KOPT-K1 (cell line): ENCODE data around the gene MYBPC2.

Experiments
- H3K27ac ChIP-seq: fragments of 200-600 bp; sonication (generic); 2 replicates; pipeline ENCODE4 v1.5.1; 2016; ENCODE audit warnings: antibody characterized with exemption, mild to moderate bottlenecking, low read depth, low read length; ENCODE audit not compliant: poor library complexity, severe bottlenecking
- H3K36me3 ChIP-seq: fragments of 200-600 bp; sonication (generic); 2 replicates; pipeline ENCODE4 v1.5.1; 2017; ENCODE audit warnings: antibody characterized with exemption, mild to moderate bottlenecking, low read length, moderate library complexity; ENCODE audit not compliant: insufficient read depth
- H3K9me3 ChIP-seq: fragments of 200-600 bp; sonication (generic); 2 replicates; pipeline ENCODE4 v1.5.1; 2017; ENCODE audit warnings: antibody characterized with exemption, low read length, mild to moderate bottlenecking; ENCODE audit not compliant: insufficient read depth, poor library complexity, severe bottlenecking

The MYBPC2 gene

DNA sequence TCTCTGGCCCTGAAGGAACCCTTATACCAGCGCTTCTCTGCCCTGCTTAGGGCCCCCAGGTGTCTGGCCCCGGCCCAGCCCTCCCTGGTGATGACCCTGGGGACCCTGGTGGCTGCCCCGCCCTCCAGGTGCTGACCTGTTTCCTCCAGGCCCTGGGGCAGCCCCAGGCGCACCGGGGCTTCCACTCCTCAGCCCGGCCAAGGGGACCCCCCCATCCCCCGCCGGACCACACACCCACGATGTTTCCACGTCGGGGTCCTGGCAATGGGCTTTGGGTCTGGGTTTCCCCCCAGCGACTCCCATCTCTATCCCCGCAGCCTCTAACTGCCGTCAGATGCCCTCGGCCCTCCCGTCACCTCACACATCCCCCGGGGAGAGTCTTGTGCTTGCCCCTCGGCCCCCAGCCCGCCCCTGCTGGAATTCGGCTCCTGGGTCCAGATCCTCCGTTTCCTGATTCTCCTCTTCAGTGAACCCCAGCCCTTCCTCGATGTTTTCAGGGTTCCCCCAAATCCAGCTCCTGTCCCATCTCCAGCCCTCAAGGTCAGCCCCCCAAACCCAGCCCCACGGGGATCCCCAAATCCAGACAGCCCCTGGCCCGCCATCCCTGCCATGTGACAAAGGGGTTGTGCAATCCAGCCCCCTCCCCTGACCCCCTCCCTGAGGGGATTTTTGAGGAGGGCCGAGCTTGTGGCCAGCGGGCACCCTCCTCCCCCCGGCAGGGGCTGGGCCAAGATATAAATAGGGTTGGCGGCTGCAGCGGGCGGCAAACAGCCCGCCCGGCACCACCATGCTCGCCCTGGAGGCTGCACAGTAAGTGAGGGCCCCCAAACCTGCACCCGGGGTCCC is 14.3 kb upstream of the MYBPC2 start, which contains the start of gene SPIB:
Gene SPIB, plus strand, starts transcription at position 763 of the 846 bp plus-strand sequence. Its CDS starts 25 bp downstream, at position 788.
- H3K36me3 ChIP-seq, result peaks cover 50% of the 10 kb centered on the region
- H3K27ac ChIP-seq, result no peak within 1 kb of the TSS
- no peaks in the 10 kb centered on the region for H3K9me3 ChIP-seq

DNA sequence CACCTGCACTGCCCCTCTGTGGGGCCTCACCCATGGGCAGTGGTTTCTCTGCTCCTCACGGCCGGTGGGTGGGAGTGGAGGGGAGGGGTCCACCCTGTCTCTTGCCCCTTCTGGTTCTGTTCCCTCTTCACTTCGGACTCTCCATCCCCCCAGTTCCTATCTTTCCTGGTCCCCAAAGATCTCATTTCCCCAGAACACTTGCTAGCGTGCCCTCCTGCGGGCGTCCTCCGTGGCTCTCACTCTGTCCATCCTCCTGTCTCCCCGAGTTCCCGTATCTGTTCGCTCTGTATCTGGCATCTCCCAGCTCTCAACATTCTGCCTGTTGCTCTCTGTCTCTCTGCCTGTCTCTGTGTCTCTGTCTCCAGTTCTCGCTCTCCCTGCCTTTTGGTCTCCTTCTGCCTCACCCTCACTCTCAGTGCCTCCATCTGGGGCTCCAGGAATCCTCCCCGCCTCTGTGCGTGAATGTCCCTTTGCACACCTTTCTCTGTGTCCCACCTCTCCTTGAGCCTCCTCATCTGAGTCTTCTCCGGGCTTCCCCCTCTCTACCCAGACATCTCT is 13.6 kb upstream of the MYBPC2 start:
- Histone ChIP-seq H3K36me3 (peaks cover 43% of the 10 kb centered on the region), H3K27ac (no peak overlapping the region), H3K9me3 (no peaks in the 10 kb centered on the region)

- Histone ChIP-seq H3K9me3 (no peaks in the 10 kb centered on the region), H3K27ac (no peak overlapping the region), H3K36me3 (peaks cover 38% of the 10 kb centered on the region; the same call in 1 of the 2 replicates)
These were observed 13.1 kb upstream of the MYBPC2 start for GRCh38 chr19:50419580-50420035.

DNA sequence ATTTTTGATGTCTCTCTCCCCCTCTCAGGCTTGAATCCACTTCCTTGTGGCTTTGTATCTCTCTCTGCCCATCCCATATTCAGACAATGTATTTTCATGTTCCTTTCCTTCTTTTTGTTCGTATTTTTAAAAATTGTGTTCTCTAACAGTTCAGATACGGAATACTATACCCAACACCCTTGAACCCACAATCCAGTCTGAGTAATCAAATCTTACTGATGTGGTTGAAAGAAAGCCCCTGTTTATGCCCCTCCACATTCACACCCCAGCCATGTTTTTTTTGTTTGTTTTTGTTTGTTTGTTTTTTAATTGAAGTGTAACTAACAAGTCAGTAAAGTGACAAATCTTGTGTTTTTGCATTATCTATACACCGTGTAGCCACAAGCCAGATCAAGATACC is 12.6 kb upstream of the MYBPC2 start:
- no peaks in the 10 kb centered on the region for H3K9me3 ChIP-seq
- H3K36me3 ChIP-seq, result peaks cover 33% of the 10 kb centered on the region; the same call in 1 of the 2 replicates
- H3K27ac ChIP-seq, result no peak overlapping the region

GRCh38 chr19:50420808-50421207 is 11.9 kb upstream of the MYBPC2 start:
- H3K9me3 ChIP-seq, result no peaks in the 10 kb centered on the region
- H3K36me3 ChIP-seq, result peaks cover 28% of the 10 kb centered on the region; the same call in 1 of the 2 replicates
- no peak overlapping the region for H3K27ac ChIP-seq

DNA sequence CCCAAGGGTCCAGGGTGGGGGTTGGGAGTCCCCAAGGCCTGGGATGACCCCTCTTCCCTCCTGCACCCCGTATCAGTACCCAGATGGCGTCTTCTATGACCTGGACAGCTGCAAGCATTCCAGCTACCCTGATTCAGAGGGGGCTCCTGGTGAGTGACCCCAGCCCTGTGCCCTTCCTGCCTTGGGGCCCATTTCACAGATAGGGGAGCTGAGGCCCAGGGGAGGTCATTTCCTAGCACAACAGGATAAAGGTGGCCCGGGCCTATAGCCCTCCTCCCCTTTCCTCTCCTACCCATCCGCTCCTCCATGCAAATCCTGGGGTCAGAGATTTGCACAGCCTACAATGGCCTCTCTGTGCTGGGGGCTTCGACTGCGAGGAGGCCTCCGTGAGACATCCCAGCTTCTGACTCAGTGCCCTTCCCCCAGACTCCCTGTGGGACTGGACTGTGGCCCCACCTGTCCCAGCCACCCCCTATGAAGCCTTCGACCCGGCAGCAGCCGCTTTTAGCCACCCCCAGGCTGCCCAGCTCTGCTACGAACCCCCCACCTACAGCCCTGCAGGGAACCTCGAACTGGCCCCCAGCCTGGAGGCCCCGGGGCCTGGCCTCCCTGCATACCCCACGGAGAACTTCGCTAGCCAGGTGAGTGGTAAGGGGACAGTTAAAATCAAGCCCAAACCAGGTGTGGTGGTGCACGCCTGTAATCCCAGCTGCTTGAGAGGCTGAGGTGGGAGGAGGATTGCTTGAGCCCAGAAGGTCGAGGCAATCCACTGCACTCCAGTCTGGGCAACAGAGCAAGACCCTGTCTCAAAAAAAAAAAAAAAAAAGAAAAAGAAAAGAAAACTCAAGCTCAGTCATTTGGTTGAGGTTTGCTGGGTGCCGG is 10.1 kb upstream of the MYBPC2 start:
- H3K36me3 ChIP-seq, result peaks cover 13% of the 10 kb centered on the region; the same call in 1 of the 2 replicates
- H3K27ac ChIP-seq, result no peak overlapping the region
- no peaks in the 10 kb centered on the region for H3K9me3 ChIP-seq

DNA sequence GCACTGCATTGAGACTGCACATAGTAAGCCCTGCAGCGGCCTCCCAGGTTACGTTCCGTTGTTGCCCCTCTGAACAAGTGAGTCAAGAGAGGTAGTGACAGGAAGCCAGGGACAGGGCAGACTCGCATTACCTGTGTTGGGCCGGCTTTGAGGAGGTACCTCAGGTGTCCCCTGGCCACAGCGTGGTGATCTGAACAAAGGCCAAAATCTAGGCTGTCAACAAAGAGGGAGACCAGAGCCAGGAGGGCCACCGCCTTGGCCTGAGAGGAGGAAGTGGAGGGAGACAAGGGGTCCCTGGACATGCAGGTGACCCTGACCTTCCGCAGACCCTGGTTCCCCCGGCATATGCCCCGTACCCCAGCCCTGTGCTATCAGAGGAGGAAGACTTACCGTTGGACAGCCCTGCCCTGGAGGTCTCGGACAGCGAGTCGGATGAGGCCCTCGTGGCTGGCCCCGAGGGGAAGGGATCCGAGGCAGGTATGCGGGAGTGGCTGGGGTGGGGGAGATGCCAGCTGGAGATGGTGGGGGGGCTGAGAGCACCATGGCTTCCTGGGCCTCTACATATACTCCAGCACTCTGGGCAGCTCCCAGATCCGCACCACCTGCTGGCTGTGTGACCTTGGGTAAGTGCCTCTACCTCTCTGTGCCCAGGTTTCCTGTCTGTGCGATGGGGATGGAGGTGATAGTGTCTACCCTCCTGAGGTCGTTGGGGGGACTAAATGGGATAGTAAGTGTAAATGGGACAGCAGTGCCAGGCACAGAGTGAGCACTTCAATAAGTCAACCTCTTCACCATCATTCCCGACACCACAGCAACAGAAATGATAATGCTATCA is 9.2 kb upstream of the MYBPC2 start:
- no peak overlapping the region for H3K27ac ChIP-seq
- H3K36me3 ChIP-seq, result peaks cover 5% of the 10 kb centered on the region; the same call in 1 of the 2 replicates
- H3K9me3 ChIP-seq, result no peaks in the 10 kb centered on the region

DNA sequence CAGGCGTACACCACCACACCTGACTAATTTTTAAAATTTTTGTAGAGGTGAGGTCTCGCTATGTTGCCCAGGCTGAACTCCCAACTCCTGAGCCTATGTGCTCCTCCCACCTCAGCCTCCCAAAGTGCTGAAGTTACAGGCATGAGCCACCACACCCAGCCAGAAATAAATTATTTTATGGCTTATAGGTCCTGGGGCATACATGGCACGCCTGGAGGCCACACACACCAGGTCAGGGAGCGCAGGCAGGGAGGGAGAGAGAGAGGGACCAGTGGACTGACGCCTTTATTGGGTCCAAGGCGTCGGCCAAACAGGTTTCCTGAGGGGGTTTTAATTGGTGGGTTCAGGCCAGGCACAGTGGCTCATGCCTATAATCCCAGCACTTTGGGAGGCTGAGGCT is 7.1 kb upstream of the MYBPC2 start:
- H3K36me3 ChIP-seq, result peaks cover 4% of the 10 kb centered on the region; the same call in 1 of the 2 replicates
- no peak overlapping the region for H3K27ac ChIP-seq
- no peaks in the 10 kb centered on the region for H3K9me3 ChIP-seq

DNA sequence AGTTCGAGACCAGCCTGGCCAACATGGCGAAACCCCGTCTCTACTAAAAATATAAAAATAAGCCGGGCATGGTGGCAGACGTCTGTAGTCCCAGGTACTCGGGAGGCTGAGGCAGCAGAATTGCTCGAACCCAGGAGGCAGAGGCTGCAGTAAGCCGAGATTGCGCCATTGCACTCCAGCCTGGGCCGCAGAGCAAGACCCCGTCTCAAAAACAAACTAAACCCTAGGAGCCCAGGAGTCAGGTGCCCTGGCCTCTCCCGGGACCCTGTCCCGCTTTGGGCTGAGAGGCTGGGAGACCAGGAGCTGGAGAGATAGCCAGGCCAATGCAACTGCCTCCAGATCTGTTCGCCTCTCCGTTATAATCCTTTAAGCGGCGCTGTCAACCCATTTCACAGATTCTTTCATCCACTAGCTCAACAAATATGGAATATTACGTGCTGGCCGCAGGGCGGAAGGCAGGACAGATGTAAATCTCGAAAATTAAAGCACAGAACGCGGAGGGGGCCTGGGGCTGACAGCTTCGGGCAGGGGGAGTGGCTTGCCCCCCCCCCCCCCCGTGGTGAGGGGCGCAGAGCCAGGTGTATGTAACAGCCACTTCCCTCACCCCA is 5.3 kb upstream of the MYBPC2 start:
- Histone ChIP-seq H3K27ac (no peak overlapping the region), H3K9me3 (no peaks in the 10 kb centered on the region), H3K36me3 (peaks cover 4% of the 10 kb centered on the region; the same call in 1 of the 2 replicates)

DNA sequence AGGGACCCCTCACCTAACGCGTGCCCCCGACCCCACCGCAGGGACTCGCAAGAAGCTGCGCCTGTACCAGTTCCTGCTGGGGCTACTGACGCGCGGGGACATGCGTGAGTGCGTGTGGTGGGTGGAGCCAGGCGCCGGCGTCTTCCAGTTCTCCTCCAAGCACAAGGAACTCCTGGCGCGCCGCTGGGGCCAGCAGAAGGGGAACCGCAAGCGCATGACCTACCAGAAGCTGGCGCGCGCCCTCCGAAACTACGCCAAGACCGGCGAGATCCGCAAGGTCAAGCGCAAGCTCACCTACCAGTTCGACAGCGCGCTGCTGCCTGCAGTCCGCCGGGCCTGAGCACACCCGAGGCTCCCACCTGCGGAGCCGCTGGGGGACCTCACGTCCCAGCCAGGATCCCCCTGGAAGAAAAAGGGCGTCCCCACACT is 4.7 kb upstream of the MYBPC2 start:
- no peaks in the 10 kb centered on the region for H3K9me3 ChIP-seq
- H3K27ac ChIP-seq, result no peak overlapping the region
- peaks cover 4% of the 10 kb centered on the region; the same call in 1 of the 2 replicates for H3K36me3 ChIP-seq

GRCh38 chr19:50428772-50429463 is 3.8 kb upstream of the MYBPC2 start:
- H3K9me3 ChIP-seq, result no peaks in the 10 kb centered on the region
- H3K27ac ChIP-seq, result no peak overlapping the region
- H3K36me3 ChIP-seq, result no peaks in the 10 kb centered on the region

DNA sequence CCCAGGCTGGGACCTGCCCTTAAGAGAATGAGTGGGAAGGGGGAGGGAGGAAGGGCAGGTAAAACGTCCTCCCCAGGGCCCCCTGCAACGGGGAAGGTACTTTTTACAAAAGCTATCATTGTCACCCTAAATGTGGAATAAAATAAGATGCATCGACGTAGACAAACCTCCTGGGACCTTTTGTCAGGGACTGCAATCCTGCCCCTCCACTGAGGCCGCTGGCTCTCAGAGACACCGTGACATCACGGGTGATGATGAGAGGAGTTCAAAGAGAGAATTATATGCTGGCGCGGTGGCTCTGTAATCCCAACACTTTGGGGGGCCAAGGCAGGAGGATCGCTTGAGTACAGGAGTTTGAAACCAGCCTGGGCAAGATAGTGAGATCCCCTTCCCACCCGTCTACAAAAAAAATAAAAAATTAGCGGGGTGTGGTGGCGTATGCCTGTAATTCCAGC is 1.8 kb upstream of the MYBPC2 start:
- Histone ChIP-seq H3K9me3 (no peaks in the 10 kb centered on the region), H3K27ac (no peak overlapping the region), H3K36me3 (no peaks in the 10 kb centered on the region)
